HepG2 (cell line): ENCODE data around the gene PLEKHM2.

ENCODE experiments used
- CTCF ChIP-seq: sonication (generic); formaldehyde crosslinking; IDR thresholded peaks from 2 replicates; pipeline ENCODE4 v1.5.0; 2020; ENCODE audit warnings: mild to moderate bottlenecking, missing genetic modification reagents, moderate library complexity
- GTF2F1 ChIP-seq: fragments of 150-350 bp; IDR thresholded peaks from 2 replicates; pipeline ENCODE4 v1.6.1; 2014; ENCODE audit warnings: low read length

- TF ChIP-seq CTCF (CRISPR knock-in tag) (no peak), GTF2F1 (no peak)
Measured at GRCh38 chr1:15681349-15682292, 2.5 kb upstream of the PLEKHM2 start.
